Osteoblast (primary cell): ENCODE results near the gene BLVRB. TPM values are rescaled to one million over a fixed set of nuclear protein-coding genes. Genes with fewer than 3 reads are reported as not detected.
A peak's percentile ranks its signal among the peaks of the same experiment; 100 is the strongest.

Experiments
- DNase-seq: peaks from one replicate; pipeline ENCODE4 v3.0.0; 2011; ENCODE audit warnings: low spot score, mixed read lengths; ENCODE audit not compliant: insufficient read length; ENCODE audit errors: missing footprints
- H2AFZ ChIP-seq: 2 replicates; pipeline ENCODE4 v1.6.0; 2011; ENCODE audit warnings: mild to moderate bottlenecking, low read length
- H3K27ac ChIP-seq: 2 replicates; pipeline ENCODE4 v1.5.1; 2011; ENCODE audit warnings: mild to moderate bottlenecking, low read depth, low read length, moderate library complexity
- H3K27me3 ChIP-seq: 2 replicates; pipeline ENCODE4 v1.6.0; 2012; ENCODE audit warnings: mild to moderate bottlenecking, control low read depth, inconsistent platforms, low read length, moderate library complexity; ENCODE audit not compliant: insufficient read depth
- H3K36me3 ChIP-seq: 2 replicates; pipeline ENCODE4 v1.5.1; 2011; ENCODE audit warnings: mild to moderate bottlenecking, low read length, control low read depth, moderate library complexity; ENCODE audit not compliant: insufficient read depth
- H3K4me1 ChIP-seq: 2 replicates; pipeline ENCODE4 v1.5.1; 2011; ENCODE audit warnings: mild to moderate bottlenecking, low read length, control low read depth, moderate library complexity; ENCODE audit not compliant: insufficient read depth
- H3K4me2 ChIP-seq: 2 replicates; pipeline ENCODE4 v1.6.0; 2011; ENCODE audit warnings: mild to moderate bottlenecking, low read length; ENCODE audit not compliant: insufficient read depth
- H3K4me3 ChIP-seq: fragments of 200-600 bp; sonication (generic); 3 replicates; pipeline ENCODE4 v1.5.1; 2012; ENCODE audit warnings: mild to moderate bottlenecking, low read length, inconsistent platforms; ENCODE audit not compliant: insufficient read depth
- H3K79me2 ChIP-seq: 2 replicates; pipeline ENCODE4 v1.6.0; 2012; ENCODE audit warnings: mild to moderate bottlenecking, low read length, control low read depth, inconsistent platforms; ENCODE audit not compliant: insufficient read depth
- H3K9me3 ChIP-seq: 2 replicates; pipeline ENCODE4 v1.5.1; 2011; ENCODE audit warnings: low read depth, low read length, control low read depth
- H4K20me1 ChIP-seq: 2 replicates; pipeline ENCODE4 v1.6.0; 2012; ENCODE audit warnings: mild to moderate bottlenecking, low read length, control low read depth; ENCODE audit not compliant: insufficient read depth
- total RNA-seq: library from RNA; depleted of rRNA; stranded (reverse); fragments of >200 nt; gene quantifications from 2 replicates; pipeline ENCODE4 v1.2.3, GENCODE V29; 2012
- TF ChIP-seq, protein P1 (sequence below): IDR thresholded peaks from 2 replicates; pipeline ENCODE4 v1.5.1; 2011; ENCODE audit warnings: mild to moderate bottlenecking, low read depth, low read length, moderate library complexity; ENCODE audit errors: extremely low read depth

The BLVRB gene
- total RNA-seq, 1 donor: 82.2 TPM

DNA sequence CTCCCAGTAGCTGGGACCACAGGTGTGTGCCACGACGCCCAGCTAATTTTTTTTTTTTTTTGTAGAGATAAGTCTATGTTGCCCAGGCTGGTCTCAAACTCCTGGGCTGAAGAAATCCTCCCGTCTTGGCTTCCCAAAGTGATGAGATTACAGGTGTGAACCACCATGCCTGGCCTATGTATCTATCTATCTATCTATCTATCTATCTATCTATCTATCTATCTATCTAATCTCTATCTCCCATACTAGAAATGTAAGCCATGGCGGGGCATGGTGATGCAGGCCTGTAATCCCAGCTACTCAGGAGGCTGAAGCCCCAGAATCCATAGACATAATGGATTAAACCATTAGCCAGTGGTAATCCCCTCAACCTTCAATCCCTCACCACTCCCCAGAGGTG is 14.9 kb downstream of the BLVRB start:
- Histone ChIP-seq H3K79me2 (no peaks in the 10 kb centered on the region), H3K9me3 (no peaks in the 10 kb centered on the region), H3K27me3 (no peaks in the 10 kb centered on the region), H3K4me2 (no peak overlapping the region), H3K4me3 (no peak overlapping the region), H4K20me1 (no peaks in the 10 kb centered on the region), H3K4me1 (peaks cover 4% of the 10 kb centered on the region), H3K36me3 (no peaks in the 10 kb centered on the region), H3K27ac (no peak overlapping the region), H2AFZ (no peak overlapping the region)
- TF ChIP-seq, protein P1, sequence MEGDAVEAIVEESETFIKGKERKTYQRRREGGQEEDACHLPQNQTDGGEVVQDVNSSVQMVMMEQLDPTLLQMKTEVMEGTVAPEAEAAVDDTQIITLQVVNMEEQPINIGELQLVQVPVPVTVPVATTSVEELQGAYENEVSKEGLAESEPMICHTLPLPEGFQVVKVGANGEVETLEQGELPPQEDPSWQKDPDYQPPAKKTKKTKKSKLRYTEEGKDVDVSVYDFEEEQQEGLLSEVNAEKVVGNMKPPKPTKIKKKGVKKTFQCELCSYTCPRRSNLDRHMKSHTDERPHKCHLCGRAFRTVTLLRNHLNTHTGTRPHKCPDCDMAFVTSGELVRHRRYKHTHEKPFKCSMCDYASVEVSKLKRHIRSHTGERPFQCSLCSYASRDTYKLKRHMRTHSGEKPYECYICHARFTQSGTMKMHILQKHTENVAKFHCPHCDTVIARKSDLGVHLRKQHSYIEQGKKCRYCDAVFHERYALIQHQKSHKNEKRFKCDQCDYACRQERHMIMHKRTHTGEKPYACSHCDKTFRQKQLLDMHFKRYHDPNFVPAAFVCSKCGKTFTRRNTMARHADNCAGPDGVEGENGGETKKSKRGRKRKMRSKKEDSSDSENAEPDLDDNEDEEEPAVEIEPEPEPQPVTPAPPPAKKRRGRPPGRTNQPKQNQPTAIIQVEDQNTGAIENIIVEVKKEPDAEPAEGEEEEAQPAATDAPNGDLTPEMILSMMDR: no peak
- DNase-seq: peak; percentile 1

DNA sequence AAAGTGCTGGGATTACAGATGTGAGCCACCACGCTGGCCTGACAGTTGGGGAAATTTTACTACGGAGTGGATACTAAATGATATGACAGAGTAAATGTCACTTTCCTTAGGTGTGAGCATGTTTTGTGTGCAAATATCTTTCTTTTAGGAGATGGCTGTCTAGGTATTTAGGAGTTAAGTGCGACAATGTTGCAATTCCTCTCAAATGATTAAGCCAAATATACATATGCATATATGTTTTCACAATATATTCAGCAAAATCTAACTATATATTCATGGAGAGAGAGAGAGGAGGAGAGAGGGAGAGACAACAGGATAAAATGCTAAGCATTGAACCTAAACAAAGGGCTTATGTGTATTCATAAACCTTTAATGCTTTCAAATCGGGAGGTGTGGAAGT is 16.0 kb downstream of the BLVRB start:
- Histone ChIP-seq H3K9me3 (no peaks in the 10 kb centered on the region), H4K20me1 (no peaks in the 10 kb centered on the region), H3K27ac (no peak overlapping the region), H3K4me1 (peaks cover 9% of the 10 kb centered on the region), H2AFZ (no peak overlapping the region), H3K4me2 (no peak overlapping the region), H3K4me3 (no peak overlapping the region), H3K36me3 (no peaks in the 10 kb centered on the region), H3K79me2 (no peaks in the 10 kb centered on the region), H3K27me3 (no peaks in the 10 kb centered on the region)
- no peak for DNase-seq
- TF ChIP-seq, protein P1: no peak

DNA sequence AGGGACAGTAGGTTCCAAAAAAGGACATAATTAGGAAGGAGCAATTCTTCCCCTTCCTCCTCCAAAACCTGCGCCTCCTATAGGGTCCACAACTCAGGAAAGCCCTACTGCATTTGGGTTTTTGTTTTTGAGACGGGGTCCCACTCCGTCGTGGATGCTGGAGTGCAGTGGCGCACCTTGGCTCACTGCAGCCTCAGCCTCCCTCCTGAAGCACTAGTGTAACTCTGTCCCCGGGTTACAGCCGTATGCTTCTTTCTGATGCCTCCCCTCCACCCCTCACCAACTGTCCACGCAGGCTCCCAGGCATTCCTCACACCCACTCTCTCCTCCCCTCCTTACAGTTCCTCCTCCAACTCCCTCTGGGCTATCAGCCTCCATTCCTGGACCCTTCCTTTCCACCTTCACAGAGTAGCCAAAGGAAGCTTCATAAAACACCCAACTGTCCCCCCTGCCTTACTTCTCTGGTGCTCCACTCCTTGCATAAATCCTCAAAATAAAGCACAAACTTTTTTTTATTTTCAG is 19.2 kb downstream of the BLVRB start:
- H3K4me3 ChIP-seq: no peak overlapping the region
- TF ChIP-seq, protein P1: no peak
- peaks cover 11% of the 10 kb centered on the region for H3K36me3 ChIP-seq
- no peak overlapping the region for H3K4me2 ChIP-seq
- H3K27me3 ChIP-seq: no peaks in the 10 kb centered on the region
- DNase-seq: no peak
- no peaks in the 10 kb centered on the region for H3K9me3 ChIP-seq
- peaks cover 25% of the 10 kb centered on the region for H3K79me2 ChIP-seq
- H4K20me1 ChIP-seq: peaks cover 14% of the 10 kb centered on the region
- H3K27ac ChIP-seq: no peak overlapping the region
- H3K4me1 ChIP-seq: peaks cover 15% of the 10 kb centered on the region
- no peak overlapping the region for H2AFZ ChIP-seq

DNA sequence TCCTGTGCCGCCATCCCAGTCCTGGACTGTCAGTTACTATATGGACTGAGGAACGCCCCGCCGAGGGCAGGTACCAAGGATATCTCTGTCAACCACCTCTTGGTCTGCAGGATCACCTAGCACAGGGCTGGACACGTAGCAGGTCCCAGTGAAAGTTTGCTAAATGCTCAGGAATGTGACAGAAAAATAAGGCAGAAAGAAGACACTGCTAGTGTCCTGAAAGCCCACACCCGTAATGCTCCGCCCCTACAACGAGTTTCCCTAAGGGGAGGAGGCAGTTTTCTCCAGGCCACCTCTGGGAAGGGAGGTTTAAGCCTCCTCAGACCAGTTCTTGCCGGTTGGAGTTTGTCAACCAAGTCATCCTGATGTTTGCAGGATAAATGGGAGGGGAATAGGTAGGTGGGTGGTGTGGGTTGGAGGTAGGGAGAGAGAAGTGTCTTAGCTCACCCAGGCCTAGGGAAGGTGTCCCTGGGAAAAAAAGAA is 19.7 kb downstream of the BLVRB start:
- no peak overlapping the region for H3K27ac ChIP-seq
- peaks cover 16% of the 10 kb centered on the region for H3K36me3 ChIP-seq
- TF ChIP-seq, protein P1: no peak
- H2AFZ ChIP-seq: peak overlapping the region; percentile 37
- no peaks in the 10 kb centered on the region for H3K27me3 ChIP-seq
- DNase-seq: no peak
- no peaks in the 10 kb centered on the region for H3K9me3 ChIP-seq
- no peak overlapping the region for H3K4me2 ChIP-seq
- H3K79me2 ChIP-seq: peaks cover 30% of the 10 kb centered on the region
- H3K4me3 ChIP-seq: no peak overlapping the region
- peaks cover 15% of the 10 kb centered on the region for H3K4me1 ChIP-seq
- H4K20me1 ChIP-seq: peaks cover 19% of the 10 kb centered on the region
